ENCODE data around the gene UBE2F.

DNA sequence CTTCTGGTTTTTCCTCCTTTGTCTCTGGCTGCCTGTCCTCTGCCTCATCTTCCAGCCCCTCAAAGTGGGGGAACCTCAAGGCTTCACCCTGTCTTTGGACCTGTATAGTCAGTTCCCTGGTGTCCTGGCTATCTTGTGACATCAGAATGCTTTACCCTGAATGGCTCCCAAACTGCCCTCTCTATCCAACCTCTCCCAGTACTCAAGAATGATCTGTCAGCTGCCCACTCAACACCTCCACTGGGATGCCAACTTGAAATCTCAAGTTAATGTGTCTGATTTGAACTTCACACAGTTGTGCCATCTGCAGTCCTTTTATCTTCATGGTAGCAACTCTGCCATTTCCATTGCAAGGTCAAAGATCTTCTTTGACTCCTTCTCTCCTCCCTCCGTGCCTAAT, 43.8 kb downstream of the UBE2F start:
- TF ChIP-seq, protein P1, sequence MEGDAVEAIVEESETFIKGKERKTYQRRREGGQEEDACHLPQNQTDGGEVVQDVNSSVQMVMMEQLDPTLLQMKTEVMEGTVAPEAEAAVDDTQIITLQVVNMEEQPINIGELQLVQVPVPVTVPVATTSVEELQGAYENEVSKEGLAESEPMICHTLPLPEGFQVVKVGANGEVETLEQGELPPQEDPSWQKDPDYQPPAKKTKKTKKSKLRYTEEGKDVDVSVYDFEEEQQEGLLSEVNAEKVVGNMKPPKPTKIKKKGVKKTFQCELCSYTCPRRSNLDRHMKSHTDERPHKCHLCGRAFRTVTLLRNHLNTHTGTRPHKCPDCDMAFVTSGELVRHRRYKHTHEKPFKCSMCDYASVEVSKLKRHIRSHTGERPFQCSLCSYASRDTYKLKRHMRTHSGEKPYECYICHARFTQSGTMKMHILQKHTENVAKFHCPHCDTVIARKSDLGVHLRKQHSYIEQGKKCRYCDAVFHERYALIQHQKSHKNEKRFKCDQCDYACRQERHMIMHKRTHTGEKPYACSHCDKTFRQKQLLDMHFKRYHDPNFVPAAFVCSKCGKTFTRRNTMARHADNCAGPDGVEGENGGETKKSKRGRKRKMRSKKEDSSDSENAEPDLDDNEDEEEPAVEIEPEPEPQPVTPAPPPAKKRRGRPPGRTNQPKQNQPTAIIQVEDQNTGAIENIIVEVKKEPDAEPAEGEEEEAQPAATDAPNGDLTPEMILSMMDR (IDR thresholded peaks at IDR 0.05), result no peak
- no peak for TF ChIP-seq POLR2A (IDR thresholded peaks at IDR 0.05)
- TF ChIP-seq POLR2AphosphoS5 (IDR thresholded peaks at IDR 0.05), result no peak

All from breast epithelium (tissue), 3 donors.